K562 (cell line): ENCODE results near the gene TFDP1.

Experiments used
- CBX2 ChIP-seq: fragments of 200-600 bp; sonication (generic); IDR thresholded peaks from one replicate; pipeline ENCODE4 v1.6.1; 2012; ENCODE audit warnings: mild to moderate bottlenecking, low read length, inconsistent platforms; ENCODE audit not compliant: insufficient read depth, poor library complexity, severe bottlenecking
- CBX5 ChIP-seq: IDR thresholded peaks from 2 replicates; pipeline ENCODE4 v1.6.1; 2014; ENCODE audit warnings: low read depth, borderline replicate concordance
- ESRRA ChIP-seq: fragments of 450-650 bp; IDR thresholded peaks from 2 replicates; pipeline ENCODE4 v1.6.1; 2014; ENCODE audit warnings: low read depth, mild to moderate bottlenecking, moderate library complexity, borderline replicate concordance
- EWSR1 ChIP-seq: fragments of 450-650 bp; IDR thresholded peaks from 2 replicates; pipeline ENCODE4 v1.6.1; 2018; ENCODE audit warnings: borderline replicate concordance, mild to moderate bottlenecking, low read depth, moderate library complexity; ENCODE audit not compliant: partially characterized antibody
- FOXK2 ChIP-seq, 2 experiments: fragments of 450-650 bp; IDR thresholded peaks in 1 of 2; conservative IDR thresholded peaks in 1 of 2; 2 replicates each; pipeline ENCODE4 v1.6.1; 2016; ENCODE audit warnings: low read depth in 2 of 2, mild to moderate bottlenecking in 1 of 2
- MAFG ChIP-seq: fragments of 450-650 bp; conservative IDR thresholded peaks from 2 replicates; pipeline ENCODE4 v1.6.1; 2016; ENCODE audit warnings: missing genetic modification characterization, missing compliant biosample characterization
- POLR2A ChIP-seq: fragments of 450-650 bp; conservative IDR thresholded peaks from 2 replicates; pipeline ENCODE4 v1.6.1; 2016
- PTBP1 ChIP-seq: fragments of 200-400 bp; formaldehyde crosslinking; IDR thresholded peaks from 2 replicates; pipeline ENCODE4 v1.6.1; 2017; ENCODE audit warnings: low read depth, low read length
- ZFX ChIP-seq: sonication (generic); formaldehyde crosslinking; IDR thresholded peaks from 2 replicates; pipeline ENCODE4 v1.8.0; 2022; ENCODE audit warnings: mild to moderate bottlenecking, missing genetic modification reagents, moderate library complexity
- ZNF224 ChIP-seq: sonication (generic); formaldehyde crosslinking; IDR thresholded peaks from 2 replicates; pipeline ENCODE4 v1.8.0; 2022; ENCODE audit warnings: mild to moderate bottlenecking, missing genetic modification reagents
- TF ChIP-seq, protein P1 (sequence below): fragments of 450-650 bp; IDR thresholded peaks from 2 replicates; pipeline ENCODE4 v1.6.1; 2016; ENCODE audit warnings: missing biosample characterization, missing genetic modification characterization
- TF ChIP-seq, protein P2 (sequence below): fragments of 250-450 bp; sonication (Bioruptor Pico); IDR thresholded peaks from 2 replicates; pipeline ENCODE4 v1.5.0; 2020; ENCODE audit warnings: mild to moderate bottlenecking

DNA sequence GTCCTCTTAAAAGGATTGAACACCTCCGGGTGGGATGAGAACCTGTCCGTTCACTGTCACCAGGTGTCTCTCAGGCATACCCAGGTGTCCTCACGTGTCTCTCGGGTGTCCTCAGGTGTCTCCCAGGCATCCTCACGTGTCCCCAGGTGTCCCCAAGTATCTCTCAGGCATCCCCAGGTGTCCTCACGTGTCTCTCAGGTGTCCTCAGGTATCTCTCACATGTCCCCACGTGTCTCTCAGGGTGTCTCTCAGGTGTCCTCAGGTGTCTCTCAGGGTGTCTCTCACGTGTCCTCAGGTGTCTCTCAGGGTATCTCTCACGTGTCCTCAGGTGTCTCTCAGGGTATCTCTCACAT, 39.7 kb downstream of the TFDP1 start:
- TF ChIP-seq PTBP1 (no peak), MAFG (tag) (no peak), FOXK2 (conservative IDR thresholded peaks at IDR 0.05 in 1 of 2, IDR thresholded peaks at IDR 0.05 in 1 of 2; ENCODE audit: low read depth in 2 of 2) (no peak), CBX5 (no peak), CBX2 (no peak), POLR2A (no peak), EWSR1 (no peak), ZNF224 (CRISPR knock-in tag) (no peak), ZFX (CRISPR knock-in tag) (no peak), ESRRA (no peak)
- TF ChIP-seq, protein P1, sequence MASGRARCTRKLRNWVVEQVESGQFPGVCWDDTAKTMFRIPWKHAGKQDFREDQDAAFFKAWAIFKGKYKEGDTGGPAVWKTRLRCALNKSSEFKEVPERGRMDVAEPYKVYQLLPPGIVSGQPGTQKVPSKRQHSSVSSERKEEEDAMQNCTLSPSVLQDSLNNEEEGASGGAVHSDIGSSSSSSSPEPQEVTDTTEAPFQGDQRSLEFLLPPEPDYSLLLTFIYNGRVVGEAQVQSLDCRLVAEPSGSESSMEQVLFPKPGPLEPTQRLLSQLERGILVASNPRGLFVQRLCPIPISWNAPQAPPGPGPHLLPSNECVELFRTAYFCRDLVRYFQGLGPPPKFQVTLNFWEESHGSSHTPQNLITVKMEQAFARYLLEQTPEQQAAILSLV (tag), result no peak
- TF ChIP-seq, protein P2, sequence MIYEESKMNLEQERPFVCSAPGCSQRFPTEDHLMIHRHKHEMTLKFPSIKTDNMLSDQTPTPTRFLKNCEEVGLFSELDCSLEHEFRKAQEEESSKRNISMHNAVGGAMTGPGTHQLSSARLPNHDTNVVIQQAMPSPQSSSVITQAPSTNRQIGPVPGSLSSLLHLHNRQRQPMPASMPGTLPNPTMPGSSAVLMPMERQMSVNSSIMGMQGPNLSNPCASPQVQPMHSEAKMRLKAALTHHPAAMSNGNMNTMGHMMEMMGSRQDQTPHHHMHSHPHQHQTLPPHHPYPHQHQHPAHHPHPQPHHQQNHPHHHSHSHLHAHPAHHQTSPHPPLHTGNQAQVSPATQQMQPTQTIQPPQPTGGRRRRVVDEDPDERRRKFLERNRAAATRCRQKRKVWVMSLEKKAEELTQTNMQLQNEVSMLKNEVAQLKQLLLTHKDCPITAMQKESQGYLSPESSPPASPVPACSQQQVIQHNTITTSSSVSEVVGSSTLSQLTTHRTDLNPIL, result no peak
